ENCODE data around the gene ANO3.

Gene ANO3

GRCh38 chr11:26599425-26599824, 267.5 kb downstream of the ANO3 start:
- Histone ChIP-seq H3K36me3 (ENCODE audit: insufficient read depth, low read length) (no peaks in the 10 kb centered on the region), H3K9me3 (ENCODE audit: low read length) (no peaks in the 10 kb centered on the region), H3K27me3 (ENCODE audit: insufficient read depth, low read length) (no peaks in the 10 kb centered on the region), H3K4me3 (ENCODE audit: low read length) (no peak overlapping the region), H3K4me1 (ENCODE audit: insufficient read depth, low read length) (peaks cover 10% of the 10 kb centered on the region), H2AFZ (ENCODE audit: low read depth, low read length) (no peak overlapping the region)

GRCh38 chr11:26599876-26600434, 268.0 kb downstream of the ANO3 start:
- H3K27me3 ChIP-seq (ENCODE audit: insufficient read depth, low read length), result no peaks in the 10 kb centered on the region
- H3K9me3 ChIP-seq (ENCODE audit: low read length), result no peaks in the 10 kb centered on the region
- peaks cover 10% of the 10 kb centered on the region for H3K4me1 ChIP-seq (ENCODE audit: insufficient read depth, low read length)
- no peak overlapping the region for H2AFZ ChIP-seq (ENCODE audit: low read depth, low read length)
- no peaks in the 10 kb centered on the region for H3K36me3 ChIP-seq (ENCODE audit: insufficient read depth, low read length)
- H3K4me3 ChIP-seq (ENCODE audit: low read length), result no peak overlapping the region

GRCh38 chr11:26607725-26608506, 276.0 kb downstream of the ANO3 start:
- Histone ChIP-seq H3K4me3 (ENCODE audit: low read length) (no peak overlapping the region), H2AFZ (ENCODE audit: low read depth, low read length) (no peak overlapping the region), H3K9me3 (ENCODE audit: low read length) (no peaks in the 10 kb centered on the region), H3K4me1 (ENCODE audit: insufficient read depth, low read length) (no peaks in the 10 kb centered on the region), H3K27me3 (ENCODE audit: insufficient read depth, low read length) (no peaks in the 10 kb centered on the region), H3K36me3 (ENCODE audit: insufficient read depth, low read length) (no peaks in the 10 kb centered on the region)

GRCh38 chr11:26608507-26609146, 276.7 kb downstream of the ANO3 start:
- Histone ChIP-seq H3K4me1 (ENCODE audit: insufficient read depth, low read length) (no peaks in the 10 kb centered on the region), H3K27me3 (ENCODE audit: insufficient read depth, low read length) (no peaks in the 10 kb centered on the region), H3K36me3 (ENCODE audit: insufficient read depth, low read length) (no peaks in the 10 kb centered on the region), H2AFZ (ENCODE audit: low read depth, low read length) (no peak overlapping the region), H3K4me3 (ENCODE audit: low read length) (no peak overlapping the region), H3K9me3 (ENCODE audit: low read length) (no peaks in the 10 kb centered on the region)

GRCh38 chr11:26613759-26614158, 281.8 kb downstream of the ANO3 start:
- no peaks in the 10 kb centered on the region for H3K4me1 ChIP-seq (ENCODE audit: insufficient read depth, low read length)
- H3K36me3 ChIP-seq (ENCODE audit: insufficient read depth, low read length), result no peaks in the 10 kb centered on the region
- H3K9me3 ChIP-seq (ENCODE audit: low read length), result peaks cover 2% of the 10 kb centered on the region
- no peak overlapping the region for H2AFZ ChIP-seq (ENCODE audit: low read depth, low read length)
- H3K4me3 ChIP-seq (ENCODE audit: low read length), result no peak overlapping the region
- H3K27me3 ChIP-seq (ENCODE audit: insufficient read depth, low read length), result no peaks in the 10 kb centered on the region

- H2AFZ ChIP-seq (ENCODE audit: low read depth, low read length), result peak overlapping the region; percentile 43
- H3K36me3 ChIP-seq (ENCODE audit: insufficient read depth, low read length), result no peaks in the 10 kb centered on the region
- H3K4me1 ChIP-seq (ENCODE audit: insufficient read depth, low read length), result no peaks in the 10 kb centered on the region
- peaks cover 2% of the 10 kb centered on the region for H3K9me3 ChIP-seq (ENCODE audit: low read length)
- H3K27me3 ChIP-seq (ENCODE audit: insufficient read depth, low read length), result no peaks in the 10 kb centered on the region
- H3K4me3 ChIP-seq (ENCODE audit: low read length), result no peak overlapping the region
These were observed 286.5 kb downstream of the ANO3 start for GRCh38 chr11:26618441-26618840.

- no peaks in the 10 kb centered on the region for H3K27me3 ChIP-seq (ENCODE audit: insufficient read depth, low read length)
- no peaks in the 10 kb centered on the region for H3K36me3 ChIP-seq (ENCODE audit: insufficient read depth, low read length)
- no peaks in the 10 kb centered on the region for H3K9me3 ChIP-seq (ENCODE audit: low read length)
- H3K4me3 ChIP-seq (ENCODE audit: low read length), result no peak overlapping the region
- no peaks in the 10 kb centered on the region for H3K4me1 ChIP-seq (ENCODE audit: insufficient read depth, low read length)
- H2AFZ ChIP-seq (ENCODE audit: low read depth, low read length), result no peak overlapping the region
These were observed 288.5 kb downstream of the ANO3 start for GRCh38 chr11:26620282-26621045.

- H3K27me3 ChIP-seq (ENCODE audit: insufficient read depth, low read length), result no peaks in the 10 kb centered on the region
- no peak overlapping the region for H2AFZ ChIP-seq (ENCODE audit: low read depth, low read length)
These were observed 289.2 kb downstream of the ANO3 start for GRCh38 chr11:26621132-26621531.

GRCh38 chr11:26622181-26622580, 290.3 kb downstream of the ANO3 start:
- Histone ChIP-seq H3K36me3 (ENCODE audit: insufficient read depth, low read length) (no peaks in the 10 kb centered on the region), H2AFZ (ENCODE audit: low read depth, low read length) (no peak overlapping the region), H3K27me3 (ENCODE audit: insufficient read depth, low read length) (no peaks in the 10 kb centered on the region), H3K9me3 (ENCODE audit: low read length) (no peaks in the 10 kb centered on the region), H3K4me1 (ENCODE audit: insufficient read depth, low read length) (no peaks in the 10 kb centered on the region), H3K4me3 (ENCODE audit: low read length) (no peak overlapping the region)

More at GRCh38 chr11:26621132-26621531, 289.2 kb downstream of the ANO3 start:
- no peak overlapping the region for H3K4me3 ChIP-seq (ENCODE audit: low read length)
- no peaks in the 10 kb centered on the region for H3K9me3 ChIP-seq (ENCODE audit: low read length)
- no peaks in the 10 kb centered on the region for H3K36me3 ChIP-seq (ENCODE audit: insufficient read depth, low read length)
- no peaks in the 10 kb centered on the region for H3K4me1 ChIP-seq (ENCODE audit: insufficient read depth, low read length)

- no peaks in the 10 kb centered on the region for H3K9me3 ChIP-seq (ENCODE audit: low read length)
- H3K27me3 ChIP-seq (ENCODE audit: insufficient read depth, low read length), result no peaks in the 10 kb centered on the region
- H3K4me1 ChIP-seq (ENCODE audit: insufficient read depth, low read length), result no peaks in the 10 kb centered on the region
- no peak overlapping the region for H2AFZ ChIP-seq (ENCODE audit: low read depth, low read length)
- H3K4me3 ChIP-seq (ENCODE audit: low read length), result no peak overlapping the region
- no peaks in the 10 kb centered on the region for H3K36me3 ChIP-seq (ENCODE audit: insufficient read depth, low read length)
These were observed 291.2 kb downstream of the ANO3 start for GRCh38 chr11:26623076-26623659.

- Histone ChIP-seq H3K27me3 (ENCODE audit: insufficient read depth, low read length) (no peaks in the 10 kb centered on the region), H3K36me3 (ENCODE audit: insufficient read depth, low read length) (no peaks in the 10 kb centered on the region), H2AFZ (ENCODE audit: low read depth, low read length) (no peak overlapping the region), H3K4me3 (ENCODE audit: low read length) (no peak overlapping the region), H3K4me1 (ENCODE audit: insufficient read depth, low read length) (no peaks in the 10 kb centered on the region), H3K9me3 (ENCODE audit: low read length) (no peaks in the 10 kb centered on the region)
These were observed 294.4 kb downstream of the ANO3 start for GRCh38 chr11:26626346-26626745.

- no peak overlapping the region for H3K4me3 ChIP-seq (ENCODE audit: low read length)
- no peaks in the 10 kb centered on the region for H3K36me3 ChIP-seq (ENCODE audit: insufficient read depth, low read length)
- no peaks in the 10 kb centered on the region for H3K9me3 ChIP-seq (ENCODE audit: low read length)
- H2AFZ ChIP-seq (ENCODE audit: low read depth, low read length), result no peak overlapping the region
- H3K4me1 ChIP-seq (ENCODE audit: insufficient read depth, low read length), result peaks cover 4% of the 10 kb centered on the region
- H3K27me3 ChIP-seq (ENCODE audit: insufficient read depth, low read length), result no peaks in the 10 kb centered on the region
These were observed 300.8 kb downstream of the ANO3 start for GRCh38 chr11:26632691-26633159.
